Left lung (tissue), 10 donors: ENCODE results near the gene ARHGAP26. TPM values are rescaled to one million over a fixed set of nuclear protein-coding genes. Genes with fewer than 3 reads are reported as not detected.

Source experiments
- ATAC-seq: fragments of 200-7000 bp; cut with Tn5 transposase; one replicate; pipeline ENCODE4 v1.9.1; 2020; ENCODE audit warnings: moderate library complexity
- DNase-seq, 4 donors: peaks; one replicate each; pipeline ENCODE4 v3.0.0-alpha.2; 2013 to 2020
- H3K27ac ChIP-seq, 2 donors: fragments of 200-600 bp; sonication (generic) in 1 of 2; one replicate each; pipeline versions ENCODE4 v1.5.0 to v1.8.0; 2020 to 2021
- H3K27me3 ChIP-seq, 2 donors: fragments of 200-600 bp; sonication (generic) in 1 of 2; one replicate each; pipeline versions ENCODE4 v1.5.0 to v1.8.0; 2020 to 2021
- H3K36me3 ChIP-seq, 2 donors: fragments of 200-600 bp; sonication (generic) in 1 of 2; one replicate each; pipeline versions ENCODE4 v1.5.0 to v1.8.0; 2020 to 2021
- H3K4me1 ChIP-seq, 2 donors: fragments of 200-600 bp; one replicate each; pipeline ENCODE4 v1.8.0; 2021
- H3K4me3 ChIP-seq, 2 donors: fragments of 200-600 bp; sonication (generic) in 1 of 2; one replicate each; pipeline versions ENCODE4 v1.5.0 to v1.8.0; 2020 to 2021; ENCODE audit warnings: mild to moderate bottlenecking in 1 of 2
- H3K9me3 ChIP-seq, 2 donors: fragments of 200-600 bp; sonication (generic) in 1 of 2; one replicate each; pipeline versions ENCODE4 v1.5.0 to v1.8.0; 2020 to 2021
- intact Hi-C, 2 donors: fragments of 100-400 bp; cut with DNase I; formaldehyde crosslinking; loops; one replicate each; pipeline versions ENCODE4 v1.11.2 to v1.14.2; 2022
- polyA plus RNA-seq, 6 donors: library from polyadenylated mRNA; unstranded; fragments of 120-200 nt; gene quantifications; one replicate each; pipeline ENCODE4 v1.2.1, GENCODE V29; 2013; ENCODE audit not compliant: insufficient read length in 6 of 6
- total RNA-seq, 2 donors: library from RNA; stranded (reverse); fragmentation: NEBNext Ultra II Directional; extraction: Animal tissue kit (Norgen Biotek cat#: 25700); gene quantifications; one replicate each; pipeline ENCODE4 v1.2.1, GENCODE V29; 2021
- TF ChIP-seq, protein P1 (sequence below), 2 donors: fragments of 200-600 bp; sonication (generic) in 1 of 2; IDR thresholded peaks; one replicate each; pipeline versions ENCODE4 v1.5.0 to v1.8.0; 2021; ENCODE audit warnings: antibody characterized with exemption in 2 of 2
- donor health status: DM: no; HTN: yes; CAD: no.
- donor health status: DM: no; HTN: no; CAD: no.

The ARHGAP26 gene
- total and polyA plus RNA-seq, 8 donors: 13.9 to 61.9 (median 14.9) TPM

DNA sequence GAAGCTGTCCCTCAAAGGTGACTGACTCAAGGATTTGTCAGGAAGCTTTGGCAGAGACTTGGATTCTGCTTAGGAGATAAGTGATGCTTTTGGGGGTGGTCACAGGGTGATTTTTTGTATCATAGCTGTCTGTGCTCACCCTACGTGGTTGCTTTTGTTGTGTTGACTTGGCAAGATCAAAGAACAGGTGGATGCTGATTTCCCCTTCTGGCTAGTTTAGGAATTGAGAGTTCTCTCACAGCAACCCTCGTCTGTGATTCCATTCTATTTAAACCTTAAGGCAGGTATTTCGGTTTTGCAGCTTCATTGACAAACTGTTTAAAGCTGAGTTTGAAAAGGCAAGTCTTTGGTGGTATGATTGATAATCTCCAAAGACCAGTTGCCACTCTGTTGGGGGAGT is 27.2 kb downstream of the ARHGAP26 start:
- intact Hi-C loops: no loop called here
- Histone ChIP-seq H3K9me3 (no peaks in the 10 kb centered on the region), H3K27me3 (no peaks in the 10 kb centered on the region), H3K4me3 (no peak overlapping the region), H3K36me3 (no peaks in the 10 kb centered on the region), H3K27ac (peak overlapping the region; percentile 58 to 97), H3K4me1 (peaks cover 0 to 83% of the 10 kb centered on the region in 2 donors)
- TF ChIP-seq, protein P1, sequence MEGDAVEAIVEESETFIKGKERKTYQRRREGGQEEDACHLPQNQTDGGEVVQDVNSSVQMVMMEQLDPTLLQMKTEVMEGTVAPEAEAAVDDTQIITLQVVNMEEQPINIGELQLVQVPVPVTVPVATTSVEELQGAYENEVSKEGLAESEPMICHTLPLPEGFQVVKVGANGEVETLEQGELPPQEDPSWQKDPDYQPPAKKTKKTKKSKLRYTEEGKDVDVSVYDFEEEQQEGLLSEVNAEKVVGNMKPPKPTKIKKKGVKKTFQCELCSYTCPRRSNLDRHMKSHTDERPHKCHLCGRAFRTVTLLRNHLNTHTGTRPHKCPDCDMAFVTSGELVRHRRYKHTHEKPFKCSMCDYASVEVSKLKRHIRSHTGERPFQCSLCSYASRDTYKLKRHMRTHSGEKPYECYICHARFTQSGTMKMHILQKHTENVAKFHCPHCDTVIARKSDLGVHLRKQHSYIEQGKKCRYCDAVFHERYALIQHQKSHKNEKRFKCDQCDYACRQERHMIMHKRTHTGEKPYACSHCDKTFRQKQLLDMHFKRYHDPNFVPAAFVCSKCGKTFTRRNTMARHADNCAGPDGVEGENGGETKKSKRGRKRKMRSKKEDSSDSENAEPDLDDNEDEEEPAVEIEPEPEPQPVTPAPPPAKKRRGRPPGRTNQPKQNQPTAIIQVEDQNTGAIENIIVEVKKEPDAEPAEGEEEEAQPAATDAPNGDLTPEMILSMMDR (IDR thresholded peaks at IDR 0.05): no peak
- ATAC-seq (no peak), DNase-seq (no peak)

DNA sequence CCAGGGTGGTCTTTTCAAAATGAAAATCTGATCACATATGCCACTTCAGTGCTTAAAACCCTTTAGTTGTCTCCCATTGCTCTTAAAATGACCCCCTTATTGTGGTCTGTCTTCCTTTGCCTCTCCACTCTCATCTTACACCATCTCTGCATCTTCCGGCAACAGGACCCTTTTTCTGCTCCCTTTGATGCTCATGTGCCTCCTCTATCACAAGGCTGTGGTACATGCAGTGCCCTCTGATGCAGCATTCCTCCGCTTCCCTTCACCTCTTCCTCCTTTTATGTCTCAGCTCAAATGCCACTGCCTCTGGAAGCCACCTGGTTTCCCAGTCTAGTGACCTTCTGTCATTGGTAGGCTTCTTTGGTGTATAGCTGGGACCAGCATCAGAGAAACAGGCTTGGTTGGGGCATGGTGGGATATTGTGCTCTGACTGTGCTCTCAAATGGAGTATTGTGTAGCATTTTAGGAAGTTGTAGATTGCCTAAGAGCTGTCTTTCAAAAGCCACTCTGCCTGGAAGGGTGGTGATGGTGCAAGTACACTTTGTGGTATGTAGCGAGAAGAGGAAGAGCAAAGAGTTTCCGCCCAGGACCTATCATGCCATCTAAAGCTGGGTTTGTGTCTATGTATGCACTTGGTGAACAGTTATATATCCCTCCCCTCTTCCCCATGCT is 28.1 kb downstream of the ARHGAP26 start:
- DNase-seq (peak in 1 of 4 donors; percentile 59), ATAC-seq (peak; percentile 85)
- intact Hi-C loops: no loop called here
- Histone ChIP-seq H3K4me3 (no peak overlapping the region), H3K27me3 (no peaks in the 10 kb centered on the region), H3K9me3 (no peaks in the 10 kb centered on the region), H3K4me1 (peaks cover 0 to 92% of the 10 kb centered on the region in 2 donors), H3K27ac (peak overlapping the region; percentile 58 to 97), H3K36me3 (no peaks in the 10 kb centered on the region)
- TF ChIP-seq, protein P1 (IDR thresholded peaks at IDR 0.05): no peak

DNA sequence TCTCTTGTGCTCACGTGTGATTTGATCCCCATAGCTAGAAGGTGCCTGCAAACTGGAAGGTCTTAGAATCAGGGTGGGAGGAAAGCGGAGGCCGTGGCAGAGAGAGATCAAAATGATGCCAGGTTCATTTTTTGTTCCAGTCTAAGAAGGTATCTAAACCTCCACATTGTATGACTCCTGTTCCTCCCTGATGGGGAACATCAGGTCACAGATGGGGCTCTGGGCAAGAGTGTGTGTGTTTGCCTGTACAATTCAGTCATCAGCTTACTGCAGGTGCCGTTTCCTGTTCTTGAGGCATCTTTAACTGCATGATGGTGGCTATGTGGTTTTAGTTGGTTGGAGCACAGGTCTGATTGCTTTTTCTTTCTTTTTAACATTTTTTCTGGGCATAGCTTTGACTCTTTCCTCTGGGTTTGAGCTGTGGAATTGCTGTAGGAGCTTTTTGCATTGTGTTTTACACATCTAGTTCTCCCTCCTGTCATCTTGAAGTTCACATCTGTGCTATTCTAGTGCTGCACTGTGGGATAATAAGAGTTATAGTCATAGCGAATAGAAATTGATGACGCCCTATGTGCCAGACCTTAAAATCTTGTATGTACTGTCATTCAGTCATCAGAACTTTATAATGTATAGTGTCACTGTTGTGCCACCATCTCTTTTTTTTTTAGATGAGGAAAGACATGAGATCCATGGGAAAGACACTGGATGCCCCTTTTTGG is 30.8 kb downstream of the ARHGAP26 start:
- DNase-seq (no peak), ATAC-seq (no peak)
- Histone ChIP-seq H3K4me1 (peaks cover 0 to 98% of the 10 kb centered on the region in 2 donors), H3K4me3 (no peak overlapping the region), H3K9me3 (no peaks in the 10 kb centered on the region), H3K27me3 (no peaks in the 10 kb centered on the region), H3K27ac (peak overlapping the region in 1 of 2 donors; percentile 97), H3K36me3 (no peaks in the 10 kb centered on the region)
- TF ChIP-seq, protein P1 (IDR thresholded peaks at IDR 0.05): no peak
- intact Hi-C loops: no loop called here

DNA sequence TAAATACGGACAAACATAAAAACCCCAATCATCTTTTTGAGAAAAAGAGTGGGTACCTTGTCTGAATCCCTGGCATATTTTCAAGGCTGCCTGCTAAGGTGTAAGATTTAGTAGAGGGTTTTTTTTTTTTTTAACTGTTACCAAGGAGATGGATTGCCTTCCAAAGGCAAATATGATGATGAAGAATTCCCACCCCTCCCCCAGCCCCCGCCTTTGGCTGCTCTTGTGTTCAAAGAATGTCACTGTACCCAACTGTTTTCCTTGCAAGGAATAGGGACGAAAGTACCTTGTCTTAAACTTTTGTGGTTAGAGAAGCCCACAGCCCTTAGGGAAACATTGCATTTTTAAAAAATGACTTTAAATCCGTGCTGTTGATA is 31.3 kb downstream of the ARHGAP26 start:
- H3K4me1 ChIP-seq: peaks cover 0 to 95% of the 10 kb centered on the region in 2 donors
- H3K36me3 ChIP-seq: no peaks in the 10 kb centered on the region
- H3K27ac ChIP-seq: peak overlapping the region in 1 of 2 donors; percentile 97

More for the DNA sequence above, 31.3 kb downstream of the ARHGAP26 start:
- TF ChIP-seq, protein P1 (IDR thresholded peaks at IDR 0.05): no peak
- ATAC-seq (no peak), DNase-seq (no peak)
- no peaks in the 10 kb centered on the region for H3K27me3 ChIP-seq
- H3K4me3 ChIP-seq: no peak overlapping the region
- intact Hi-C loops: no loop called here
- H3K9me3 ChIP-seq: no peaks in the 10 kb centered on the region
